HG02884 (cell line): ENCODE results near the gene PRPF31.
"Not testable (repeated sequence)": the region's sequence is repeated elsewhere in the genome, so short reads cannot be mapped to it uniquely, and the experiment has no call there.

Source experiments
- ATAC-seq: cut with Tn5 transposase; IDR thresholded peaks from one replicate; pipeline ENCODE4 v1.9.1; 2021; ENCODE audit warnings: mild to moderate bottlenecking, moderate library complexity; ENCODE audit not compliant: unreplicated experiment

PRPF31 gene, protein sequence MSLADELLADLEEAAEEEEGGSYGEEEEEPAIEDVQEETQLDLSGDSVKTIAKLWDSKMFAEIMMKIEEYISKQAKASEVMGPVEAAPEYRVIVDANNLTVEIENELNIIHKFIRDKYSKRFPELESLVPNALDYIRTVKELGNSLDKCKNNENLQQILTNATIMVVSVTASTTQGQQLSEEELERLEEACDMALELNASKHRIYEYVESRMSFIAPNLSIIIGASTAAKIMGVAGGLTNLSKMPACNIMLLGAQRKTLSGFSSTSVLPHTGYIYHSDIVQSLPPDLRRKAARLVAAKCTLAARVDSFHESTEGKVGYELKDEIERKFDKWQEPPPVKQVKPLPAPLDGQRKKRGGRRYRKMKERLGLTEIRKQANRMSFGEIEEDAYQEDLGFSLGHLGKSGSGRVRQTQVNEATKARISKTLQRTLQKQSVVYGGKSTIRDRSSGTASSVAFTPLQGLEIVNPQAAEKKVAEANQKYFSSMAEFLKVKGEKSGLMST

DNA sequence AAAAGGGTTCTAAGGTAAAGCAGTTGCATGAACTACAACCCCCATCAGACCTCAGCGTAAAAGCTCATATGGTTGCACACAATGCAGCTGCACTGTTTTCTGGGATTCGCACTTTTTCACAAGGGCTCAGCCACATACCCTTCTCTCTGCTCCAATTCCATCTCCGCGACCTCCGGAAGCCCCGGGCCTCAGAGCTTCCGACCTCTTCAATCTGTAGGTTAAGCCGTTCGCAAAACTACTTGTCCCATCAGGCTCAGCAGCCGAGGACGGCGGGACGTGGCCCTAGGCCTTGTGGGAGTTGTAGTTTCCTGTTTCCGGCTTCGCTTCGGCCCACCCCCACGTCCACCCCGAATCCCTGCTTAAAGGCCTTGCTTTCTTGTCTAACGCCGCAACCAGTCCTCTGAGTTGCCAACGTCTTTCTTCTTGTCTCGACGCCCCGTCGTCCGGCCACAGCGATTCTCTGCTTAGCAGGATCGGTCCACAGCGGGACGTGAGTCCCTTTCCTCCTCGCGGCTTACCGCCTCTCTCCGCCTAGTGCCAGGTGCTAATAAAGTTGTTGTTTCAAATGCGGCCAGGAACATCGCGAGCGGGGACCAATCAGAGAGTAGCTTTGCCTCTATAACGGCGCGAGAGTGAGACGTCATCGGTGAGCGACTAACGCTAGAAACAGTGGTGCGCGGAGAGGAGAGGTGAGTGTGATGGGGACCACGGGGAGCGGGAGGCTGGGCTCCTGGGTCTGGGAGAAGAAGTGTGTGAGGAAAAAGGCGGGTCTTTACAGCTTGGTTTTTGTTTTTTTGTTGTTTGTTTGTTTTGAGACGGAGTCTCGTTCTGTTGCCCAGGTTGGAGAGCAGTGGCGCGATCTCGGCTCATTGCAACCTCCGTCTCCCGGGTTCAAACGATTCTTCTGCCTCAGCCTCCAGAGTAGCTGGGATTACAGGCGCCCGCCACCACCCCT is at the start of gene PRPF31, which contains the start of gene TFPT:
Gene PRPF31, plus strand, starts transcription at position 646 of the 955 bp plus-strand sequence. CDS start 2,525 bp downstream, outside the sequence.
Gene TFPT, minus strand, starts transcription at position 549 of the 955 bp plus-strand sequence. Its CDS starts 388 bp downstream, at position 161.
- ATAC-seq: peak; percentile 69

DNA sequence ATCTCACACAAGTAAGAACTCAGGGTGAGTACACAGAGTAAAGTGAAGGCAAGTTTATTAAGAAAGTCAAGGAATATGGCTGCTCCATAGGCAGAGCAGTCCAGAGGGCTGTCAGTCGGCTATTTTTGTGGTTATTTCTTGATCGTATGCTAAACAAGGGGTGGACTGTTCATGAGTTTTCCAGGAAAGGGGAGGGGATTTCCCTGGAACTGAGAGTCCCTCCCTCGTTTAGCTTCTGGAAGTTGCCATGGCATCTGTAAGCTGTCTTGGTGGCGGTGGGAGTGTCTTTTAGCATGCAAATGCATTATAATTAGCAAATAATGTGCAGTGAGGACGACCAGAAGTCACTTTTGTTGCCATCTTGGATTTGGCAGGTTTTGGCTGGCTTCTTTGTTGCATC is 46.1 kb upstream of the PRPF31 start:
- no peak for ATAC-seq

DNA sequence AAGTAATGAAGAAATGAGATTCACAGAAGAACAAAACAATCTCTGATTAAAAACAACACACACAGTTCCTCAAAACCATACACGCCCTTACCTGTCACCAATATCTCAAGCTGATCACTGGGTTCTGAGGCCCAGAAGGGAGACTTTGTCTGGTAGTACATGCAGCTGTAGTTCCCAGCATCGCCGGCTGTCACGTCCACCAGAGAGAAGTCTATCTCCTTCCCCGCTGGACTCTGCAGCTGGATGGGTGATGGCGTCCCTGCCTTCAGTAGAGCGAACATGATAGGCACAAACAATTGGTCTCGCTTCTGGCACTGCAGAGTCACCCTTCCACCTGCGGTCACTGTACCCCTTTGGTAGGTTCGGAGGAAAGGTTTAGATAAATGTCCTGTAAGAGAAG is 41.7 kb upstream of the PRPF31 start:
- ATAC-seq: no peak

DNA sequence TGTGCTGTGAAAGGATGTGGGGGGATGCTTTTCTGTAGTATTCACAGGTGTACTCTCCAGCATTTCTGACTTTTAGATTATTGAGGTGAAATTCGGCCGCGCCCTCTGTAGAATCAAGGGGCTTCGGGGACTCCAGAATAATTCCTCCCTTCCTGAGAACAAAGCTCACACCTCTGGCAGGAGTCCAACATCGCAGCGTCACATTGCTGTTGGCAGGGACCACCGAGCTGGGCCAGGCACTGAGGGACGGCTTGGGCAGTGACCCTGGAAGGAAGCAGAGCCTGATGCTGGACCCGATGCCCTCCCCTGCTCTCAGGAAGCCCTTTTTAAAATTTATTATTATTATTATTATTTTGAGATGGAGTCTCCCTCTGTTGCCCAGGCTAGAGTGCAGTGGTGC is 40.7 kb upstream of the PRPF31 start:
- no peak for ATAC-seq

DNA sequence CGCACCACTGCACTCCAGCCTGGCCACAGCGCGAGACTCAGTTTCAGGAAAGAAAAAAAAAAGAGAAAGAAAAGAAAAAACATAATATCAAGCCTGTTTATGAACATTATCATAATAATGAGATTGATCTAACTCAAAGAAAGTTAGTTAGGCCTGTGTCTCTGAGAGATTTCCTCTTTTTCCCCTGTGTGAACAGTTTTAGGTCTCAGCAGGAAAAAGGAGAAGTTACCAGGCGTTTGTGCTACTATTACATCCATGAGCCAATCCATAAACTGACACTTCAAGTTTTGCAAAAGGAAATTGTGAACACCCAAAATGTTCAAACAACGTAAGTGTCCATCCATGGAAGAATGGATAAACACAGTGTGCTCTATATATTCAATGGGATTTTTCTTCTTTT is 38.2 kb upstream of the PRPF31 start:
- no peak for ATAC-seq

DNA sequence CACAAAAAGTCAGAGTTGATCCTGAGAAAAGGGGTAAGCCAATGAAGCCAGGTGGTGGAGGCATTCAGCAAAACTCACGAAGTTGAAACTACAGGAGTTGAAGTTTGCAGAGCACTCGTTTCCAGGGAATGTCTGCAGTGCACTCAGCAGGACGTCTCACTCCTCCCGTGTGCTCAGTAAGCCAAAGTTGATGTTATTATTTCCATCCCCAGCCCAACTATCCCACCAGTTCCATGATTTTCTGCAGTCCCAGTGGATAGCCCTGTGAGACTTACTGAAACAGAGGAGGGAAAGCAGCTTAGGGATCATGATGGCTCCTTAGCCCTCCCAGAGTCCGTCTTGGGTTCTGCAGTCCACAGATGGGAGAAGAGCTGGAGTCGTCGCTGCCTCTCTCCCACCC is 34.5 kb upstream of the PRPF31 start, which contains the start of gene TARM1:
Gene TARM1, minus strand, starts transcription at position 334 of the 400 bp plus-strand sequence. Its CDS starts 25 bp downstream, at position 309.
- no peak for ATAC-seq

DNA sequence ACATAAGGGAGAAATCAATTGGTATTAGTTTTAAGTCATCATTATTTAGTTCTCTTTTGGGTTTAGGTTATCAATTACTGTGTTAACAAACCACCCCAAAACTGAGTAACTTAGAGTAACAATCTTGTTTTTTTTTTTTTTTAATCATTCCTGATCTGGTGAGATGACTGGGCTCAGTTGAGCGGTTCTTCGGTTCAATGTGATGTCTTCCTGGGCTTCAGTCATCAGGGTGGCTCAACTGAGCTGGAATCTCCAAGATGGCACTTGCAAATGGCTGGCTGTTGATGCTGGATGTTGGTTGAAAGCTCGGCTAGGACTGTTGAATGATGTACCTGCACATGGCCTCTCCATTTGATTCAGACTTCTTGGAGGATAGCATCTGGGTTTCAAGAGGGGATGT is 31.1 kb upstream of the PRPF31 start:
- ATAC-seq: no peak

DNA sequence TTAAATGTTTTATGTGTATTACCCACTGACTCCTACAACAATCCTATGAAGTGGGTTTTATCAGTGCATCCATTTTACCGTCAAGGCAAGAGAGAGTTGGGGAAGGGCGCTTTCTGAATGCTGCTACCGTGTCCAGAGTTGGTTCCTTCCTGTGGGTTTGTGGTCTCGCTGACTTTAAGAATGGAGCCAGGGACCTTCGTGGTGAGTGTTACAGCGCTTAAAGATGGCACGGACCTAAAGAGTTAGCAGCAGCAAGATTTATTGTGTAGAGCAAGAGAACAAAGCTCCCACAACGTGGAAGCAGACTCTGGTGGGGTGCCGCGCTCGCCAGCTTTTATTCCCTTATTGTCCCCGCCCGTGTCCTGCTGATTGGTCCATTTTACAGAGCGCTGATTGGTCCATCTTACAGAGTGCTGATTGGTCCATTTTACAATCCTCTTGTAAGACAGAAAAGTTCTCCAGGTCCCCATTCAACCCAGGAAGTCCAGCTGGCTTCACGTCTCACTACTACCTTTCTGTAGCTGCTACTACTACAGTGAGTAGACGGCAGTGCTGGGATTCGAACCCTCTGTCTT is 21.0 kb upstream of the PRPF31 start:
- ATAC-seq: no peak

DNA sequence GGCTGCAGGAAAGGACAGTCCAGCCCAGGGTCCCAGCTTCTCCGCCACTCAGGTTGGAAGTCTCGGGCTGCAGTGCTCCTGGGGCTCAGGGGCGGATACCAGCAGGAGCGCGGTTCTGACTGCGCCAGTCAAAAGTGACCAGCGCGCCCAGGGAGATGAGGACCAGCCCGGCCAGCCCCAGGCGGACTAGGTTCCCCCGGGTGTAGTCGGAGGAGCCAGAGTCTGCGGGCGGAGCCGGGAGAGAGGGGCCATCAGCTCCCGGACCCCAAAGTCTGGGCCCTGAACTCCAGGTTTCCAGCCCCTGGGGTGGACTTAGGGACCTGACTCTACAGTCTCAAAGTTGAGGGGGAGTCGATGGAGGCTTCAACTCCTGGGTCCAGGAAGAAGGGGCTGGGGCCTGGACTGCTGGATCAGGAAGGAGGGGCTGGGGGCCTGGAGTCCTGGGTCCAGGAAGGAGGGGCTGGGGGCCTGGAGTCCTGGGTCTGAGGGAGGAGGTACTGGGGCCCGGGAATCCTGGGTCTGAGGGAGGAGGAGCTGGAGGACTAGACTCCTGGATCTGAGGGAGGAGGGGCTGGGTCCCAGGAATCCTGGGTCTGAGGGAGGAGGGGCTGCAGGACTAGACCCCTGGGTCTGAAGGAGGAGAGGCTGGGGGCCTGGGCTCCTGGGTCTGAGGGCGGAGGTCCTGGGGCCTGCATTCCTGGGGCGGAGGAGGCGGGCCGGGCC is 20.3 kb upstream of the PRPF31 start:
- no peak for ATAC-seq

DNA sequence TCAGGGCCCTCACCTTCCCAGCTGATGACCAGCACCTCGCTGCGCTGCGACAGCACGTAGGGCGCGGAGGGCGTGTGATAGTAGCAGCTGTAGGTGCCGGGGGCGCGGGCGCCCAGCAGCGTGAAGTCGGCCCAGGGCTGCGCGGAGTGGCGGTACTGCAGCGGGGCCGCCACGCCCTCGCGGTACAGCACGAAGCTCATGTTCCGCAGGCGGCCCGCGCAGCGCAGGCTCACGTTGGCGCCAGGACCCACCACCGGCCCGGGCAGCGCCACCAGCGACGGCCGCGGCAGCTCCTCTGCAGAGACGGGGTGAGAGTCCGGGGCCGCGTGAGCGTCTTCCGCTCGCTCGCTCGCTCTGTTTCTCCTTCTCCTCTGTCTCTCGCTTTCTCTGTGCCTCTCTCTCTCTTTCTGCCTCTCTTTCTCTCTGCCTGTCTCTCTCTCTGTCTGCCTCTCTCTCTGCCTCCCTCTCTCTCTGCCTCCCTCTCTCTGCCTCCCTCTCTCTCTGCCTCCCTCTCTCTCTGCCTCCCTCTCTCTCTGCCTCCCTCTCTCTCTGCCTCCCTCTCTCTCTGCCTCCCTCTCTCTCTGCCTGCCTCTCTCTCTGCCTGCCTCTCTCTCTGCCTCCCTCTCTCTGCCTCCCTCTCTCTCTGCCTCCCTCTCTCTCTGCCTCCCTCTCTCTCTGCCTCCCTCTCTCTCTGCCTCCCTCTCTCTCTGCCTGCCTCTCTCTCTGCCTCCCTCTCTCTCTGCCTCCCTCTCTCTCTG is 19.5 kb upstream of the PRPF31 start:
- not testable (repeated sequence) for ATAC-seq

DNA sequence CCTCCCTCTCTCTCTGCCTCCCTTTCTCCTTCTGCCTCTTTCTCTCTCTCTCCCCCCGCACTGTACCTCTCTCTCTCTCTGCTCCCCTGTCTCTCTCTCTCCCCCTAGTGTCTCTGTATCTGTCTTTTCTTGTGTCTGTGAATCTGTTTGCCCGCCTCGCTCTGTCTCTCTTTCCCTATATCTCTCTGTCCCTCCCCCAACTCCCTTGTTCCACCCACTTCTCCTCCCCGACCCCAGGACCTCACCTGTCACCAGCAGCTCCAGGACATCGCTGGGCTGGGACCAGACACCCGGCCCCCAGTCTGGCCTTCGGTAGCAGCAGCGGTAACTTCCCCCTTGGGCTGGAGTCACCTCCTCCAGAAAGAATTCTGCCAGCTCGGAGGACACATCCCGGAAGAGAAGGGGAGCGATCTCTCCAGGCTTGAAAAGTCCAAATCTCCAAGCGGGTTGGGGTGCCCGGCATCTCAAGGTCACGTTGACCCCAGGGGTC is 18.9 kb upstream of the PRPF31 start:
- no peak for ATAC-seq

DNA sequence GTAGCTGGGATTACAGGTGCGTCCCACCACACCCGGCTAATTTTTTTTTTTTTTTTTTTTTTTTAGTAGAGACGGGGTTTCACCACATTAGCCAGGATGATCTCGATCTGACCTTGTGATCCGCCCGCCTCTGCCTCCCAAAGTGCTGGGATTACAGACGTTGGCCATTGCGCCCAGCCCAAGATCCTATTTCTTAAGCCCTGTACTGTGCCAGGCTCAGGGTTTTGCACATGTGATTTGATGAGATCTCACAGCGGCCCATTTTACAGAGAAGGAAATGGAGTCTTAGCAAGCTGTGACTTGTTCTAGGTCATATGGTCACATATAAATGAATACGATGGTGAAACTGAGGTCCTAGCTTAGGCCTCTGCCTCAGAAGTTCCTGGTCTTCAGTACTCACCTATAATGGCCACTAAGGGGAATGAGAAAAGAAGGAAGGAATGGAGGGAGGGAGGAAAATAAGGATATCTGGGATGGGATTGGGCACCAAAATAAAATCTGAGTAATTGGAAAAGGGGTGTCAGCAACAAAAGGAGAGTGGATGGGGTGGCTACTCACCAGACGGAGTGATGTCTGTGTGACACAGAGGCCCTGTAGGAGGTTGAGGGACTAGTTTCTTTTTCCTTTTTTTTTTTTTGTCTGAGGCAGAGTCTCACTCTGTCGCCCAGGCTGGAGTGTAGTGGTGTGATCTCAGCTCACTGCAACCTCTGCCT is 16.2 kb upstream of the PRPF31 start:
- ATAC-seq: no peak

DNA sequence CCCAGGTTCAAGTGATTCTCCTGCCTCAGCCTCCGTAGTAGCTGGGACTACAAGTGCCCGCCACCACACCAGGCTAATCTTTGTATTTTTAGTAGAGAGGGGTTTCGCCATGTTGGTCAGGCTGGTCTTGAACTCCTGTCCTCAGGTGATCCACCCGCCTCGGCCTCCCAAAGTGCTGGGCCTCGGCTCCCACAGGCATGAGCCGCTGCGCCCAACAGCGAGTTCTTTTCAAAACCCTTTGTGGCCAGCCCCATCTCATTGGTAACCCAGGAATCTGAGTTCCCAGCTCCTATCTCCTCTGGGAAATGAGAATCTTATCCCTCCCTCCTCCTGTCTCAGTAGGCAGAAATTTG is 15.7 kb upstream of the PRPF31 start:
- ATAC-seq: not testable (repeated sequence)

DNA sequence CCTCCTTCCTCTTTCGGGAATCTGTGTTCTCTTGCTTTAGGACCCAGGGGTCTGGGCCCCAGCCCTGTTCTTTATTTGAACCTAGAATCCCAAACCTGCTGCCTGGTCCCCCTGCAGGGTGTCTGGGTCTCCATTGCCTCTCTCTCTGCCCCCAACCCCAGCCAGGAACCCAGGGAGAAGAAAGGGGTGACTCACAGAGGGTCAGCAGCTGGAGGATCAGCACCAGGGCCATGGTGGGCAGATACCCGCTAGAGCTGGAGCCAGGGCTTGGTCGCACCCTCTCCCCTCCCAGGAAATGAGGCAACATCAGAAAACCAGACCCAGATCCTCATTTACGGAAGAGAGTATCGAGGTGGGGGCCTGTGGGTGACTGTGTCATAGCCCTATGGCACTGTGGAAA is 15.0 kb upstream of the PRPF31 start, which contains the start of gene OSCAR:
Gene OSCAR, minus strand, starts transcription at position 243 of the 400 bp plus-strand sequence. Its CDS starts 11 bp downstream, at position 232.
- no peak for ATAC-seq

DNA sequence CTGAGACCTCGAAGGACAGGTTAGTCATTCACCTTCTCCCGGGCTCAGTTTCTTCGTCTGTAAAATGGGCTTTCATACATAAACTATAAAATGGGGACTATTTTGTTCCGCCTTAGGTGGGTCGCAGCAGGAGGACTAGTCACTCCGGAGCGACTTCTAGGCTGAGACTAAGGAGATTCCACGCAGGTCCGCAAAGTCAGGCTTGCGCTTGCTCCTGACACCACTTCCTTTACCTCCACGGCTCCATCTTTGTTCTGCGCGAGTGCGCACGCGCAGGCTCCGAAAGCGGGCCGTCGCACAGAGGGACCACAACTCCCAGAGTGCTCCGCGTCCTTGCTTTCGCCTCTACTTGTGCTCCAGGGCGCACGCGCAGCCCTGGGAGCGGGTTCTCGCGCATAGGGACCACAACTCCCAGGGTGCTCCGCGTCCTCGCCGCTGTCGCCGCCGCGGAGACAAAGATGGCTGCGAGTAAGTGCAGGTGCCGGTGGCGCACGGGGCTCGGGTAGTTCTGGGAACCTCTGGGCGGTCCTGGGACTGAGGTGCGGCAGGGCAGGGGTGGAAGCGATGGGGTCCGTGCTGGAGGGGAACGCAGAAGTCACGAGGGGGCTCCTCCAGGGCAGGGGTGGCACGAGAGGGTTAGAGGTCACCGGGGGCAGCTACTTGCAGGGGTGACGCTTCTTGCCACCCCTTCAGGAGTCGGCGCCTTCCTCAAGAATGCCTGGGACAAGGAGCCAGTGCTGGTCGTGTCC is 13.0 kb upstream of the PRPF31 start, which contains the start of gene NDUFA3:
Gene NDUFA3, plus strand, starts transcription at position 435 of the 749 bp plus-strand sequence. Its CDS starts 24 bp downstream, at position 459.
- peak; percentile 90 for ATAC-seq

DNA sequence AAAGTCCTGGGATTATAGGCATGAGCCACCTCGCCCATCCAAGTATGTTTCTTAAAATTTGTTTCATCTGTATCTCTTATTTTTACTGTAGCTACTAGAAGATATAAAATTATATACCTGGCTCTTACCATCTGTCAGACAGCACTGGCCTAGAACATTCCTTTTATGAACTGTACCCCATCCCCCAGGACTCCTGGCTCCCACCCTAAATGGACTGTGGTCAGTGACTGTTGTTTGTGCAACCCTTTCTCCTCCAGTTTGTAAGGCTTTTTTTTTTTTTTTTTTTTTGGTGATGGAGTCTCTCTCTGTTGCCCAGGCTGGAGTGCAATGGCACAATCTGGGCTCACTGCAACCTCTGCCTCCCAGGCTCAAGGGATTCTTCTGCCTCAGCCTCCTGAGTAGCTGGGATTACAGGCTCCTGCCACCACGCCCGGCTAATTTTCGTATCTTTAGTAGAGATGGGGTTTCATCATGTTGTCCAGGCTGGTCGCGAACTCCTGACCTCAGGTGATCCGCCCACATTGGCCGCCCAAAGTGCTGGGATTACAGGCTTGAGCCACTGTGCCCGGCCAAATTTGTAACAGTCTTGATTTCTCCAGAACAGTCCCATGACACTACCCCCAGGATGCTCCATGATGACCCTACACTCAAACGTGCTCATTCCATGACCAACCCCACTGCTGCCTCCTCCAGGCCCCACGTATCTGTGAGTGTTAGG is 10.4 kb upstream of the PRPF31 start:
- no peak for ATAC-seq

DNA sequence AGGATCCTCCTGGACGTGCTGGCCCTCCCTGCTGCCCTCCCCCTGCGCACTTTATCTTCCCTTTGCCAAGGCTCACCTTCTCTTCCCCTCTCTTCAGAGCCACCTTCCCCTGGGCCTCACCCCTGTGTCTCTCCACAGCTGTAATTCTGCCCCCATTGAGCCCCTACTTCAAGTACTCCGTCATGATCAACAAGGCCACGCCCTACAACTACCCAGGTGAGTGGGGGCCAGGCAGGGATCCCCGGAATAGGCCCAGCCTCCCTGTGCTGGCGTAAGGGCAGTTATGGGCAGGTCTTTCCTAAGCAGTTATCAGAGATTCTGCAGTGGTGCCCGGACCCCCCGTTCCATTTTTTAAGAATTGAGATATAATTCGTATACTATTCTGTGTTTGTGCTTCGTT is 9.8 kb upstream of the PRPF31 start:
- ATAC-seq: no peak
